GM10266 (cell line): ENCODE data around the gene FABP6.
"Not testable (repeated sequence)": the region's sequence is repeated elsewhere in the genome, so short reads cannot be mapped to it uniquely, and the experiment has no call there.

Experiments
- DNase-seq: peaks from one replicate; pipeline ENCODE4 v3.0.0; 2012; ENCODE audit errors: extremely low spot score
- CTCF ChIP-seq: IDR thresholded peaks from 2 replicates; pipeline ENCODE4 v1.5.1; 2012; ENCODE audit warnings: mild to moderate bottlenecking, low read depth; ENCODE audit not compliant: control insufficient read depth, insufficient read depth; ENCODE audit errors: missing control alignments

Gene FABP6

DNA sequence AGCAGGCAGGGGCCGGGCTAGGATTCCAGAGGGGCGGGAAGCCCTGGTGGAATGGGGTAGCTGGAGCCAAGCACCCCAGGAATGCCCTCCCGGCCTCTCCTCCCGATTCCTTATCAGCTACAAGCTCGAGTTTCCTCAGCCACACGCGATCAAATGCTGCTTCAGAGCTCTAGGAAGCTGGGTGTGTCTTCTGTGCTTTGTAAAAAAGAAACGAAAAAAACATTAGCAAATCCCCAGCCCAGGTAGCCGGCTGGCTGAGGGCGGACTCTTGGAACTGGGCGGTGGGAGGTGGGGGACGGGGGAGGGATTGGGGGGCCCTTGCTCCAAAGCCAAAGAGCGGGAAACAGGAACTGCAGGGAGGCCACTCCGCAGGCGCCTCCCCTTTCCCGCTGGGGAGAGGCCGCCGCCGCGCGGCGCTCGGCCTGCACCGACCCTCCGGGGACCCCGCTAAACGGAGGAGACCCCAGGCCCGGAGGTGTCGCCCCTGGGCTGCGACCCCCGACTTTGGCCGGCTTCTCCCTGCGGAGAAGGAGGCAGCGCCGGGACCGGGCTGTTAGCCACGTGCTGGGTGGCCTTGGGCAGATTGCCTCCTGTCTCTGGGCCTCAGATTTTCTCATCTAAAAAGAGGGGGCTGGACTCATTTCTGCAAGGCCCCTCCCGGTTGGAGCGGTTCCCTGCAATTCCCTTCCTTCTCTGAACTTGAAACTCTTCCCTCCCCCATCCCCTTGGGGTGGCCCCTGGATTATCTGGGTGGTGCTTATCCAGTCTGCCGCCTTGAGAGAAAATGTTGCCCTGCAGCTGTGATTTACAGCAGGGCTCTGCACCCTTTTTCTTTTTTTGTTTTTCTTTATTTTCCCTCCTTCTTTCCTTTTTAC lies 40.9 kb upstream of the FABP6 start:
- no peak for TF ChIP-seq CTCF
- DNase-seq, result peak; percentile 58

DNA sequence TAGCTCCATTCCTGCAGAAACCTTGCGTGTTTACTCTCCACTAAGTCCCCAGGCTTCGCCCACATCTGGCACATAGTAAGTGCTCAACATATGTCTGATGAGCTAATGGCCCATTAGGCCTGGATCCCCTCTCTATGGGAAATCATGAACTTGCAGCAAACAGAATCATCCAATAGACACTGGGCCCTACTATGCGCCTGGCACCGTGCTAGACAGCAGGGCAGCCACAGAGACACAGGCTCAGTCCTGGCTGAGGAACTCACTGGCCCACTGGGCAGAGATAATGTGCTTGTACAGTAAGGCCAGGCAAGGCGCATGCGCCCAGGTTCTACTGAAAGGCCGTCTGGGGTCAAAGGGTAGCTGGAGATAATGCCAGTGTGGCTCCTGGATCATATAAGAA lies 36.9 kb upstream of the FABP6 start:
- peak; percentile 19 for DNase-seq
- TF ChIP-seq CTCF, result no peak

GRCh38 chr5:160193076-160193475 lies 36.2 kb upstream of the FABP6 start:
- DNase-seq, result not testable (repeated sequence)

DNA sequence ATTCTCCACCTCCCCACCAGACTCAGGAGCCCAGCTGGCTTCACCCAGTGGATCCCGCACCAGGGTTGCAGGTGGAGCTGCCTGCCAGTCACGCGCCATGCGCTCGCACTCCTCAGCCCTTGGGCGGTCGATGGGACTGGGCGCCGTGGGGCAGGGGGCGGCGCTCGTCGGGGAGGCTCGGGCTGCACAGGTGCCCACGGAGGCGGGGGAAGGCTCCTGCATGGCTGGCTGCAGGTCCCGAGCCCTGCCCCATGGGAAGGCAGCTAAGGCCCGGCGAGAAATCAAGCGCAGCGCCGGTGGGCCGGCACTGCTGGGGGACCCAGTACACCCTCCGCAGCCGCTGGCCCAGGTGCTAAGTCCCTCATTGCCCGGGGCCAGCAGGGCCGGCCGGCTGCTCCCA lies 35.5 kb upstream of the FABP6 start:
- not testable (repeated sequence) for DNase-seq

DNA sequence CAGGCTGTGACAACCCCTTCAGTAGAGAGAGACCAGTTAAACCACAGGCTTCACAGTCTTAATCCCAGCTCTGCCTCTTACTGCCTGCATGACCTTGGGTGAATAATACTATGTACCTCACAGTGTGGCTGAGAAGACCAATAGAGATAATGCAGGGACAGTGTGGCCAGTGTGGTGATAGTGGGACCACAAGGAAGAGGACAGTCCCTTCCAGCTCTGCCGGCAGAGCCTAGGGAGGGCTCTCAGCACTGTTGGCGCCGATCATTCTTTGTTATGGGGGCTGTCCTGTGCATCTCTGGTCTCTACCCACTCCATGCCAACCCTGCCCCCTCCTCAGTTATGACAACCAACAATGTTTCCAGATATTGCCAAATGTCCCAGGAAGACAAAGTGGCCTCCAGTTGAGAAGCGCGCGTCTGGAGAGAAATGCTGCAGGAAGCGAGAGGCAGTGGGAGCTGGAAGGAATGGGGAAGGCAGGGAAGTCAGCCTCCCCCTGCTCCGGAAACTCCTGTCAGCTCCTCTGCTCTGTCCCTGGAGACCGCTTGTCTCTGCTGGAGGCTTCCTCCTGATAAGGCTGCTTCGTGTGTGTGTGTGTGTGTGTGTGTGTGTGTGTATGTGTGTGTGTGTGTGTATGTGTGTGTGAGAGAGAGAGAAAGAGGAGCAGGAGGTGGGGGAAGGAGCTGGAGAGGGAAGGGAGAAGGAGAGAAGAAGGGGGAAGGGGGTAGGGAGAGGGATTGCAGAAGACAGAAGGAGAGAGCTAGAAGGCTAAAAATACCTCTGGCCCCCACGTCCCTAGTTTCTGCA lies 31.8 kb upstream of the FABP6 start:
- no peak for TF ChIP-seq CTCF
- peak; percentile 35 for DNase-seq

DNA sequence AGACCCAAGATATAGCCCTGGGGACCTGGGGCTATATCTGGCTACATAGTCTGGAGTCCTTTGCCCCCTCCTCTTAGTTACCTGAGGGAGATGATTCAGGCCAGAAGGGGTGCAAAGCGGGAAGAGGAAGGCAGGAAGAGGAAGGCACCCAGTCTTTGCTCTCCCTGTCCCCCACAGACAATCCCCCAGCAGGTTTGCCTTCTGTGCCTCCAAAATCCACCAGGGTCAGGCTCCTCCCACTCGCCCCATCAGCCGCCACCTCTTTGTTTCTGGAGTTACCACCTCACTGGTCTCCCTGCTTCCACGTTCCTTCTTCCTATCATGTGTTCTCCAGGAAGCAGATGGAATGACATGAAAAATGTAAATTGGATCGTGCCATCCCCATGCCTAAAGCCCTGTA lies 31.2 kb upstream of the FABP6 start:
- no peak for TF ChIP-seq CTCF
- DNase-seq, result no peak

GRCh38 chr5:160198841-160199409 lies 30.4 kb upstream of the FABP6 start:
- TF ChIP-seq CTCF, result no peak
- no peak for DNase-seq

DNA sequence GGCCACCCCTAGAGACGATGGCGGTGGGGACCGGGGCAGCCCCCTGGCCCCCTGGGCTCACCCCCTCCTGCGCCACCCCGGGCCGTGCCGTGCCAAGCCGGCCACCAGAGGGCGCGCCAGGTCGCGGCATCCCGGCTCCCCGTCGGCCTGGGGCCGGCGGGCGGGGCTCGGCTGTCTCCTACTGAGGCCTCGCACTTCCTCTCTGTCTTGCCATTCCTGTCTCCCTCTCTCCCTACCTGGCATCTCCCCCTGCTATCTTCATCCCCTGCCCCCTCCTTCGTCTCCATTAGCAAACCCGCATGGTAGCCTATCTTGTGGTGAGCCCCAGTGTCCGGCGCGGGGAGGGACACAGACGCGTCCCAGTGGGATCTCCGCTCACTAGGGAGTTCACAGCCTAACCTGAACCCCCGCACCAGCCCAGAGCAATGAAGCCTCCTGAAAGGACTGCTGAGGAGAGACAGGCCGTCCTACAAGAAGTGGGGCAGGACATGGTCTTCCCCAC lies 29.8 kb upstream of the FABP6 start:
- peak; percentile 96 for TF ChIP-seq CTCF
- peak; percentile 88 for DNase-seq
